OCI-LY1 (cell line): ENCODE data around the gene B9D1.

Experiments
- H2AFZ ChIP-seq: fragments of 200-600 bp; sonication (generic), shearing (Covaris generic); 2 replicates; pipeline ENCODE4 v1.6.0; 2014; ENCODE audit warnings: antibody characterized with exemption, mild to moderate bottlenecking, low read length
- H3F3A ChIP-seq: fragments of 200-600 bp; sonication (generic), shearing (Covaris generic); 2 replicates; pipeline ENCODE4 v1.6.0; 2014; ENCODE audit warnings: mild to moderate bottlenecking, antibody characterized with exemption, low read length, moderate library complexity; ENCODE audit not compliant: insufficient read depth
- H3K27ac ChIP-seq: fragments of 200-600 bp; sonication (generic); 2 replicates; pipeline ENCODE4 v1.5.1; 2014; ENCODE audit warnings: low read length, mixed run types, mild to moderate bottlenecking, low read depth; ENCODE audit not compliant: poor library complexity, severe bottlenecking
- H3K27me3 ChIP-seq: fragments of 200-600 bp; sonication (generic); 2 replicates; pipeline ENCODE4 v1.6.0; 2014; ENCODE audit warnings: antibody characterized with exemption, mild to moderate bottlenecking, low read length, moderate library complexity; ENCODE audit not compliant: insufficient read depth
- H3K36me3 ChIP-seq: fragments of 200-600 bp; sonication (generic); 2 replicates; pipeline ENCODE4 v1.6.1; 2014; ENCODE audit warnings: mild to moderate bottlenecking, antibody characterized with exemption, low read length, moderate library complexity, mixed read lengths; ENCODE audit not compliant: insufficient read depth
- H3K4me1 ChIP-seq: fragments of 200-600 bp; sonication (generic); 2 replicates; pipeline ENCODE4 v1.5.1; 2014; ENCODE audit warnings: mild to moderate bottlenecking, low read length, moderate library complexity; ENCODE audit not compliant: insufficient read depth, severe bottlenecking
- H3K4me2 ChIP-seq: fragments of 200-600 bp; sonication (generic), shearing (Covaris generic); 2 replicates; pipeline ENCODE4 v1.6.1; 2014; ENCODE audit warnings: low read length
- H3K4me3 ChIP-seq: fragments of 200-600 bp; sonication (generic); 2 replicates; pipeline ENCODE4 v1.5.1; 2014; ENCODE audit warnings: low read length, low read depth, mild to moderate bottlenecking, mixed read lengths; ENCODE audit not compliant: poor library complexity, severe bottlenecking
- H3K79me2 ChIP-seq: fragments of 200-600 bp; shearing (Covaris generic); 2 replicates; pipeline ENCODE4 v1.6.1; 2016; ENCODE audit warnings: mixed run types, low read length, mixed read lengths; ENCODE audit not compliant: insufficient read depth
- H3K9ac ChIP-seq: fragments of 200-600 bp; sonication (generic), shearing (Covaris generic); 2 replicates; pipeline ENCODE4 v1.6.1; 2014; ENCODE audit warnings: mild to moderate bottlenecking, low read length, mixed read lengths
- H3K9me2 ChIP-seq: fragments of 200-600 bp; sonication (generic), shearing (Covaris generic); 2 replicates; pipeline ENCODE4 v1.6.1; 2014; ENCODE audit warnings: low read depth, mild to moderate bottlenecking, low read length, mixed read lengths
- H3K9me3 ChIP-seq: fragments of 200-600 bp; shearing (Covaris generic); 2 replicates; pipeline ENCODE4 v1.6.1; 2014; ENCODE audit warnings: low read length, mixed read lengths
- H4K20me1 ChIP-seq: fragments of 200-600 bp; sonication (generic), shearing (Covaris generic); 2 replicates; pipeline ENCODE4 v1.6.0; 2016; ENCODE audit warnings: mild to moderate bottlenecking, low read length; ENCODE audit not compliant: insufficient read depth
- CTCF ChIP-seq: fragments of 200-600 bp; sonication (generic), shearing (Covaris generic); IDR thresholded peaks from 2 replicates; pipeline ENCODE4 v1.5.1; 2017; ENCODE audit warnings: mild to moderate bottlenecking, antibody characterized with exemption, low read length, moderate library complexity, mixed read lengths
- EZH2 ChIP-seq: fragments of 200-600 bp; sonication (generic), shearing (Covaris generic); IDR thresholded peaks from 2 replicates; pipeline ENCODE4 v1.8.0; 2017; ENCODE audit warnings: borderline replicate concordance, mixed run types, mild to moderate bottlenecking, antibody characterized with exemption, low read length, moderate library complexity, mixed read lengths

Gene B9D1

GRCh38 chr17:19330271-19330670, 32.3 kb downstream of the B9D1 start:
- H3K27me3 ChIP-seq = peaks cover 6% of the 10 kb centered on the region; the same call in 1 of the 2 replicates
- no peaks in the 10 kb centered on the region for H3K4me1 ChIP-seq
- no peaks in the 10 kb centered on the region for H3F3A ChIP-seq
- H3K9me3 ChIP-seq = 0 out of 2 replicates have a peak, but pooled peaks cover 3% of the 10 kb centered on the region
- H4K20me1 ChIP-seq = no peaks in the 10 kb centered on the region
- H2AFZ ChIP-seq = no peak overlapping the region
- no peak overlapping the region for H3K9ac ChIP-seq
- no peak overlapping the region for H3K27ac ChIP-seq
- TF ChIP-seq EZH2 = no peak
- TF ChIP-seq CTCF = no peak
- H3K4me2 ChIP-seq = no peak overlapping the region
- no peak overlapping the region for H3K4me3 ChIP-seq
- H3K79me2 ChIP-seq = no peaks in the 10 kb centered on the region
- 0 out of 2 replicates have a peak, but pooled peaks cover 3% of the 10 kb centered on the region for H3K36me3 ChIP-seq
- H3K9me2 ChIP-seq = no peaks in the 10 kb centered on the region

DNA sequence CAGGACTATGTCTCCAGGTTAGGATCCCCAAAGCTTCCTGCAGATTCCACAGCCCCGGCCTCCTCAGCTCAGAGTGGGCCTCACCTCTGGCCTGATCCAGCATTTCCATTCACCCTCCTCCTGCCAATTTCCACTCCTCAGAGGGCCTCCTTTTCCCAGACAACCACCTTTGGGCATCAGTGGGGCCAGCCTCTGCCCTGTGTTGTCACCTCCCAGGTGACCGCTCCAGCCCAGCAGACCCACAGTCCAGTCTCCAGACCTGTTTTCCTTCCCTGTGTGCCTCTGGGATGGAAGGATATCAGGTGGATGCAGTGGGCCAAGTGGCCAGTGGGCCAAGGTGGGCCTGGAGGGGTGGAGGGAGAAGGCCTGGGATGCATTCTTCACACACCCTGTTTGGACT, 32.7 kb downstream of the B9D1 start:
- Histone ChIP-seq H3K4me3 (no peak overlapping the region), H3K4me2 (no peak overlapping the region), H3K4me1 (no peaks in the 10 kb centered on the region)

DNA sequence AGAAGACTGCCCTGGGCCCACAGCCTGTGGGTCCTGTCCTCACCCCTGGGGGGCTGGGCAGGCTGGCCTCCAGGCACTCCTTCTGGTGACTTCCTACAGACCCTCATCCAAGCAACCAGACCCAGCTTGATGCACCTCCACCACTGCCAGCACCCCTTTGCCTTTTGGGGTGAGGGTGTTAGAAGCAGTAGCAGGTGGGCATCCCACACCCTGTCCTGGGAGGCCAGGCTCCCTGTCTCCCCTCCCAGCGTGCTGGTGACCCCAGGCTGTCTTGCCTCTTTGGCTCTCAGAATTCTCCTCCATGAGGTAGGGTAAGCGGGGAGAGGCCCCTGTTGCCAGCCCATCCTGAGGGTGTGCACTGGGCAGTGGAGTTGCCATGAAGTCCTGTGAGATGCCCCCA, 33.4 kb downstream of the B9D1 start:
- 0 out of 2 replicates have a peak, but pooled peaks cover 6% of the 10 kb centered on the region for H3K9me3 ChIP-seq
- TF ChIP-seq EZH2 = no peak
- no peak for TF ChIP-seq CTCF
- no peak overlapping the region for H2AFZ ChIP-seq
- no peaks in the 10 kb centered on the region for H3K4me1 ChIP-seq
- peaks cover 9% of the 10 kb centered on the region; the same call in 1 of the 2 replicates for H3K27me3 ChIP-seq
- 0 out of 2 replicates have a peak, but pooled peaks cover 4% of the 10 kb centered on the region for H3K36me3 ChIP-seq
- H3K9ac ChIP-seq = no peak overlapping the region
- no peak overlapping the region for H3K4me2 ChIP-seq
- no peaks in the 10 kb centered on the region for H4K20me1 ChIP-seq
- H3F3A ChIP-seq = no peaks in the 10 kb centered on the region
- H3K27ac ChIP-seq = no peak overlapping the region
- H3K79me2 ChIP-seq = no peaks in the 10 kb centered on the region
- H3K4me3 ChIP-seq = no peak overlapping the region
- H3K9me2 ChIP-seq = no peaks in the 10 kb centered on the region

More for the DNA sequence above, 32.7 kb downstream of the B9D1 start:
- no peaks in the 10 kb centered on the region for H4K20me1 ChIP-seq
- H3K27me3 ChIP-seq = peaks cover 9% of the 10 kb centered on the region; the same call in 1 of the 2 replicates
- H3K79me2 ChIP-seq = no peaks in the 10 kb centered on the region
- no peaks in the 10 kb centered on the region for H3K9me2 ChIP-seq
- H3K9ac ChIP-seq = no peak overlapping the region
- H3F3A ChIP-seq = no peaks in the 10 kb centered on the region
- H3K36me3 ChIP-seq = 0 out of 2 replicates have a peak, but pooled peaks cover 4% of the 10 kb centered on the region
- 0 out of 2 replicates have a peak, but pooled peaks cover 6% of the 10 kb centered on the region for H3K9me3 ChIP-seq
- no peak overlapping the region for H3K27ac ChIP-seq
- TF ChIP-seq EZH2 (no peak), CTCF (no peak)
- no peak overlapping the region for H2AFZ ChIP-seq
